HepG2 (cell line): ENCODE results near the gene STK11. TPM values are rescaled to one million over a fixed set of nuclear protein-coding genes. Genes with fewer than 3 reads are reported as not detected.
A peak's percentile ranks its signal among the peaks of the same experiment; 100 is the strongest.

ENCODE experiments used
- ARHGAP35 ChIP-seq: sonication (generic); formaldehyde crosslinking; IDR thresholded peaks from 2 replicates; pipeline ENCODE4 v1.9.0; 2022; ENCODE audit warnings: mild to moderate bottlenecking, inconsistent platforms, moderate library complexity, missing genetic modification reagents, borderline replicate concordance
- ESRRA ChIP-seq: sonication (generic); formaldehyde crosslinking; IDR thresholded peaks from 2 replicates; pipeline ENCODE4 v1.5.1; 2020; ENCODE audit warnings: mild to moderate bottlenecking, low read depth, missing genetic modification reagents
- GABPA ChIP-seq, 2 experiments: IDR thresholded peaks; 2 replicates each; pipeline ENCODE4 v1.6.1; 2011 to 2016; ENCODE audit warnings: low read depth in 2 of 2, low read length in 1 of 2, missing biosample characterization in 1 of 2, missing genetic modification characterization in 1 of 2
- MTA3 ChIP-seq: sonication (generic); formaldehyde crosslinking; IDR thresholded peaks from 2 replicates; pipeline ENCODE4 v1.4.0; 2020; ENCODE audit warnings: missing genetic modification reagents
- NR2F2 ChIP-seq: IDR thresholded peaks from 2 replicates; pipeline ENCODE4 v1.6.1; 2012; ENCODE audit warnings: low read depth, inconsistent platforms, borderline replicate concordance
- PRPF4 ChIP-seq: fragments of 200-400 bp; formaldehyde crosslinking; IDR thresholded peaks from 2 replicates; pipeline ENCODE4 v1.6.1; 2016; ENCODE audit warnings: low read length, low read depth; ENCODE audit not compliant: poor library complexity, severe bottlenecking
- RFX1 ChIP-seq: fragments of 450-650 bp; IDR thresholded peaks from 2 replicates; pipeline ENCODE4 v1.6.1; 2017
- RFXANK ChIP-seq: IDR thresholded peaks from 2 replicates; pipeline ENCODE4 v1.6.1; 2016
- RXRA ChIP-seq: sonication (generic); formaldehyde crosslinking; IDR thresholded peaks from 2 replicates; pipeline ENCODE4 v1.5.1; 2020; ENCODE audit warnings: missing genetic modification reagents
- SMAD3 ChIP-seq: sonication (generic); formaldehyde crosslinking; IDR thresholded peaks from 2 replicates; pipeline ENCODE4 v1.4.0; 2020; ENCODE audit warnings: missing genetic modification reagents
- ZBTB7A ChIP-seq: sonication (generic); formaldehyde crosslinking; IDR thresholded peaks from 2 replicates; pipeline ENCODE4 v1.8.0; 2022; ENCODE audit warnings: mild to moderate bottlenecking, missing genetic modification reagents
- ZNF292 ChIP-seq: sonication (generic); formaldehyde crosslinking; IDR thresholded peaks from 2 replicates; pipeline ENCODE4 v1.8.1; 2022; ENCODE audit warnings: mild to moderate bottlenecking, low read depth, missing genetic modification reagents, borderline replicate concordance
- ZNF724P ChIP-seq: sonication (generic); formaldehyde crosslinking; IDR thresholded peaks from 2 replicates; pipeline ENCODE4 v1.8.0; 2022; ENCODE audit warnings: missing genetic modification reagents, borderline replicate concordance
- ZNF790 ChIP-seq: sonication (generic); formaldehyde crosslinking; IDR thresholded peaks from 2 replicates; pipeline ENCODE4 v1.8.0; 2022; ENCODE audit warnings: missing genetic modification reagents, mild to moderate bottlenecking, borderline replicate concordance
- ZNF841 ChIP-seq: sonication (generic); formaldehyde crosslinking; IDR thresholded peaks from 2 replicates; pipeline ENCODE4 v1.8.1; 2023; ENCODE audit warnings: missing genetic modification reagents, borderline replicate concordance
- polyA plus RNA-seq, 8 experiments: library from polyadenylated mRNA; depleted of rRNA in 3 of 8; stranded (reverse) in 7 of 8; unstranded in 1 of 8; fragments of >200 nt; fragmentation: Illumina TruSeq in 4 of 8; extraction: Trizol in 4 of 8; gene quantifications; 2 replicates each; pipeline versions ENCODE4 v1.2.1 to v1.2.3, GENCODE V29; 2011 to 2016; ENCODE audit warnings: low read depth in 4 of 8, missing spikeins in 1 of 8, mixed read lengths in 1 of 8; ENCODE audit not compliant: insufficient read depth in 1 of 8
- total RNA-seq, 5 experiments: library from RNA; depleted of rRNA; stranded (reverse); fragments of >200 nt; fragmentation: Illumina TruSeq; extraction: Trizol; gene quantifications; 2 replicates each; pipeline ENCODE4 v1.2.3, GENCODE V29; 2016; ENCODE audit warnings: low read depth in 1 of 5
- TF ChIP-seq, protein P1 (sequence below): sonication (generic); formaldehyde crosslinking; IDR thresholded peaks from 2 replicates; pipeline ENCODE4 v1.9.0; 2021; ENCODE audit warnings: mild to moderate bottlenecking, missing genetic modification reagents
- TF ChIP-seq, protein P2 (sequence below): sonication (generic); formaldehyde crosslinking; IDR thresholded peaks from 2 replicates; pipeline ENCODE4 v1.8.0; 2022; ENCODE audit warnings: missing genetic modification reagents, mild to moderate bottlenecking, moderate library complexity, borderline replicate concordance
- TF ChIP-seq, protein P3 (sequence below): IDR thresholded peaks from 2 replicates; pipeline ENCODE4 v1.6.1; 2016; ENCODE audit warnings: missing genetic modification reagents, missing compliant biosample characterization

STK11 gene
- total and polyA plus RNA-seq, 2 of the 13 experiments (the other 11 are each of a cell fraction or from before 2014, with no cell fraction given): 27.5 to 43.6 TPM

DNA sequence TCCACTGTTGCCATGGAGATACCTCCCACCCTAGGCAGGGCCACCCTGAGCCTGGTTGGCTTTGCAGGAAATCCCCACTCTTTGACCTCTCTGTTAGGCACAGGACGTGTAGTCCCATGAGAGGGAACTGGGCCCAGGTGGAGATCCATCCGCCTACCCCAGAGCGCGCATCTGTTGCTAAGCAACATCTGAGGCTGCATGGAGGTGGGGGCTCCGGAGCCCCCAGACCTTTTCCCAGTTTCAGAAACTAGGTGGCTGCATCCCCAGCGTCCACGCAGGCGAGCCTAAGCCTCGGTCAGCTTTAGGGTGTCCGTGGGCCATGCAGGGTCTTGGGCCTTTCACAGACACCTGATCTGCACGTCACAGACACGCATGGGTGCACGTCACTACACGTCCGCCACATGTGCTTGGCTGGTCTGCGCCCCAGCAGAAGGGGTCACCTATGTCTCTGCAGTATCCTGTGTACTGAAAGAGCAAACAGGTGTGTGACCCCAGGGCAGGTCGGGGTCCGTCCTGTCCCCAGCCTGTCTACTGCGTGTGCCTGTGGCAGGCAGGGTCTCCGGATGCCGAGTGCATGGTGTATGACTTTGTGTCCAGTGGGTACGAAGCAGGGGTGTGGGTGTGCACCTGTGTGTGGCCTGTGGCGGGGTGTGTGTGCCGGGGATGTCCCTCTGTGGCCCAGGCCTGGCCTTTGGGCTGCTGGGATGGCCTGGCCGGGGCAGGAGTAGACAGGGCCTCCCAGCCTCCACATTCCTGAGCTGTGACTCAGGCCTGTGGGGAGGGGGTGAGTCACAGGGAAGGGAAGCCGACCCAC is 59.4 kb downstream of the STK11 start (continued):
- TF ChIP-seq, protein P1, sequence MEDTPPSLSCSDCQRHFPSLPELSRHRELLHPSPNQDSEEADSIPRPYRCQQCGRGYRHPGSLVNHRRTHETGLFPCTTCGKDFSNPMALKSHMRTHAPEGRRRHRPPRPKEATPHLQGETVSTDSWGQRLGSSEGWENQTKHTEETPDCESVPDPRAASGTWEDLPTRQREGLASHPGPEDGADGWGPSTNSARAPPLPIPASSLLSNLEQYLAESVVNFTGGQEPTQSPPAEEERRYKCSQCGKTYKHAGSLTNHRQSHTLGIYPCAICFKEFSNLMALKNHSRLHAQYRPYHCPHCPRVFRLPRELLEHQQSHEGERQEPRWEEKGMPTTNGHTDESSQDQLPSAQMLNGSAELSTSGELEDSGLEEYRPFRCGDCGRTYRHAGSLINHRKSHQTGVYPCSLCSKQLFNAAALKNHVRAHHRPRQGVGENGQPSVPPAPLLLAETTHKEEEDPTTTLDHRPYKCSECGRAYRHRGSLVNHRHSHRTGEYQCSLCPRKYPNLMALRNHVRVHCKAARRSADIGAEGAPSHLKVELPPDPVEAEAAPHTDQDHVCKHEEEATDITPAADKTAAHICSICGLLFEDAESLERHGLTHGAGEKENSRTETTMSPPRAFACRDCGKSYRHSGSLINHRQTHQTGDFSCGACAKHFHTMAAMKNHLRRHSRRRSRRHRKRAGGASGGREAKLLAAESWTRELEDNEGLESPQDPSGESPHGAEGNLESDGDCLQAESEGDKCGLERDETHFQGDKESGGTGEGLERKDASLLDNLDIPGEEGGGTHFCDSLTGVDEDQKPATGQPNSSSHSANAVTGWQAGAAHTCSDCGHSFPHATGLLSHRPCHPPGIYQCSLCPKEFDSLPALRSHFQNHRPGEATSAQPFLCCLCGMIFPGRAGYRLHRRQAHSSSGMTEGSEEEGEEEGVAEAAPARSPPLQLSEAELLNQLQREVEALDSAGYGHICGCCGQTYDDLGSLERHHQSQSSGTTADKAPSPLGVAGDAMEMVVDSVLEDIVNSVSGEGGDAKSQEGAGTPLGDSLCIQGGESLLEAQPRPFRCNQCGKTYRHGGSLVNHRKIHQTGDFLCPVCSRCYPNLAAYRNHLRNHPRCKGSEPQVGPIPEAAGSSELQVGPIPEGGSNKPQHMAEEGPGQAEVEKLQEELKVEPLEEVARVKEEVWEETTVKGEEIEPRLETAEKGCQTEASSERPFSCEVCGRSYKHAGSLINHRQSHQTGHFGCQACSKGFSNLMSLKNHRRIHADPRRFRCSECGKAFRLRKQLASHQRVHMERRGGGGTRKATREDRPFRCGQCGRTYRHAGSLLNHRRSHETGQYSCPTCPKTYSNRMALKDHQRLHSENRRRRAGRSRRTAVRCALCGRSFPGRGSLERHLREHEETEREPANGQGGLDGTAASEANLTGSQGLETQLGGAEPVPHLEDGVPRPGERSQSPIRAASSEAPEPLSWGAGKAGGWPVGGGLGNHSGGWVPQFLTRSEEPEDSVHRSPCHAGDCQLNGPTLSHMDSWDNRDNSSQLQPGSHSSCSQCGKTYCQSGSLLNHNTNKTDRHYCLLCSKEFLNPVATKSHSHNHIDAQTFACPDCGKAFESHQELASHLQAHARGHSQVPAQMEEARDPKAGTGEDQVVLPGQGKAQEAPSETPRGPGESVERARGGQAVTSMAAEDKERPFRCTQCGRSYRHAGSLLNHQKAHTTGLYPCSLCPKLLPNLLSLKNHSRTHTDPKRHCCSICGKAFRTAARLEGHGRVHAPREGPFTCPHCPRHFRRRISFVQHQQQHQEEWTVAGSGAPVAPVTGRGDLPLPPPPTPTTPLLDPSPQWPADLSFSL (CRISPR knock-in tag): no peak
- TF ChIP-seq PRPF4 (no peak), RXRA (CRISPR knock-in tag) (peak; percentile 86), NR2F2 (peak; percentile 65; the same call in 1 of the 2 replicates), RFXANK (CRISPR knock-in tag) (no peak), GABPA (IDR thresholded peaks at IDR 0.05; ENCODE audit: low read depth, low read length) (no peak), GABPA (CRISPR knock-in tag; IDR thresholded peaks at IDR 0.05; ENCODE audit: low read depth) (no peak), ESRRA (CRISPR knock-in tag) (peak; percentile 68; the same call in 1 of the 2 replicates), ZNF841 (CRISPR knock-in tag) (no peak), ZNF790 (CRISPR knock-in tag) (no peak), ZNF724P (0 out of 2 replicates have a peak, but pooled peaks have one; percentile 57), RFX1 (peak; percentile 44; the same call in 1 of the 2 replicates), ZNF292 (CRISPR knock-in tag) (peak; percentile 91; the same call in 1 of the 2 replicates), MTA3 (CRISPR knock-in tag) (no peak), SMAD3 (CRISPR knock-in tag) (no peak), ARHGAP35 (CRISPR knock-in tag) (0 out of 2 replicates have a peak, but pooled peaks have one; percentile 54), ZBTB7A (CRISPR knock-in tag) (peak; percentile 98)
- TF ChIP-seq, protein P2, sequence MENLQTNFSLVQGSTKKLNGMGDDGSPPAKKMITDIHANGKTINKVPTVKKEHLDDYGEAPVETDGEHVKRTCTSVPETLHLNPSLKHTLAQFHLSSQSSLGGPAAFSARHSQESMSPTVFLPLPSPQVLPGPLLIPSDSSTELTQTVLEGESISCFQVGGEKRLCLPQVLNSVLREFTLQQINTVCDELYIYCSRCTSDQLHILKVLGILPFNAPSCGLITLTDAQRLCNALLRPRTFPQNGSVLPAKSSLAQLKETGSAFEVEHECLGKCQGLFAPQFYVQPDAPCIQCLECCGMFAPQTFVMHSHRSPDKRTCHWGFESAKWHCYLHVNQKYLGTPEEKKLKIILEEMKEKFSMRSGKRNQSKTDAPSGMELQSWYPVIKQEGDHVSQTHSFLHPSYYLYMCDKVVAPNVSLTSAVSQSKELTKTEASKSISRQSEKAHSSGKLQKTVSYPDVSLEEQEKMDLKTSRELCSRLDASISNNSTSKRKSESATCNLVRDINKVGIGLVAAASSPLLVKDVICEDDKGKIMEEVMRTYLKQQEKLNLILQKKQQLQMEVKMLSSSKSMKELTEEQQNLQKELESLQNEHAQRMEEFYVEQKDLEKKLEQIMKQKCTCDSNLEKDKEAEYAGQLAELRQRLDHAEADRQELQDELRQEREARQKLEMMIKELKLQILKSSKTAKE (CRISPR knock-in tag): peak; percentile 97
- TF ChIP-seq, protein P3, sequence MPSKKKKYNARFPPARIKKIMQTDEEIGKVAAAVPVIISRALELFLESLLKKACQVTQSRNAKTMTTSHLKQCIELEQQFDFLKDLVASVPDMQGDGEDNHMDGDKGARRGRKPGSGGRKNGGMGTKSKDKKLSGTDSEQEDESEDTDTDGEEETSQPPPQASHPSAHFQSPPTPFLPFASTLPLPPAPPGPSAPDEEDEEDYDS (CRISPR knock-in tag): peak; percentile 17; the same call in 1 of the 2 replicates
